K562 (cell line): Measurements from ENCODE around the gene ATG12.

Experiments used
- ELF4 ChIP-seq: fragments of 450-650 bp; formaldehyde crosslinking; IDR thresholded peaks from 2 replicates; pipeline ENCODE4 v1.4.0; 2022; ENCODE audit warnings: missing genetic modification characterization
- EZH2 ChIP-seq: IDR thresholded peaks from 2 replicates; pipeline ENCODE4 v1.6.1; 2012; ENCODE audit warnings: low read depth, mild to moderate bottlenecking, inconsistent platforms, low read length, borderline replicate concordance
- GATA2 ChIP-seq: sonication (generic); formaldehyde crosslinking; IDR thresholded peaks from 2 replicates; pipeline ENCODE4 v1.4.0; 2020; ENCODE audit warnings: mild to moderate bottlenecking, missing genetic modification reagents
- JUN ChIP-seq, 2 experiments: sonication (generic) in 1 of 2; formaldehyde crosslinking in 1 of 2; IDR thresholded peaks; 2 replicates each; pipeline versions ENCODE4 v1.6.1 to v1.8.0; 2012 to 2022; ENCODE audit warnings: borderline replicate concordance in 2 of 2, mild to moderate bottlenecking in 2 of 2, improper control_type of control experiment in 1 of 2, low read depth in 1 of 2, low read length in 1 of 2, missing genetic modification reagents in 1 of 2
- JUNB ChIP-seq: fragments of 450-650 bp; formaldehyde crosslinking; conservative IDR thresholded peaks from 2 replicates; pipeline ENCODE4 v1.4.0; 2020; ENCODE audit warnings: mild to moderate bottlenecking
- MECOM ChIP-seq: fragments of 250-450 bp; sonication (Bioruptor Pico); IDR thresholded peaks from 2 replicates; pipeline ENCODE4 v1.8.0; 2022; ENCODE audit warnings: inconsistent platforms
- POLR2A ChIP-seq: fragments of 450-650 bp; conservative IDR thresholded peaks from 2 replicates; pipeline ENCODE4 v1.6.1; 2016
- ZC3H4 ChIP-seq: sonication (generic); formaldehyde crosslinking; IDR thresholded peaks from 2 replicates; pipeline ENCODE4 v1.9.0; 2021; ENCODE audit warnings: missing genetic modification reagents, borderline replicate concordance
- ZNF174 ChIP-seq: fragments of 250-450 bp; sonication (Bioruptor Pico); IDR thresholded peaks from 2 replicates; pipeline ENCODE4 v1.4.0; 2020; ENCODE audit warnings: mild to moderate bottlenecking
- ZNF551 ChIP-seq: fragments of 250-450 bp; sonication (Bioruptor Pico); IDR thresholded peaks from 2 replicates; pipeline ENCODE4 v1.5.0; 2021; ENCODE audit warnings: mild to moderate bottlenecking, moderate library complexity
- TF ChIP-seq, protein P1 (sequence below), 3 experiments: IDR thresholded peaks in 2 of 3; conservative IDR thresholded peaks in 1 of 3; 2 replicates each; pipeline ENCODE4 v1.5.1; 2011 to 2012; ENCODE audit warnings: low read length in 3 of 3, mild to moderate bottlenecking in 3 of 3, control low read depth in 2 of 3, improper control_type of control experiment in 1 of 3, inconsistent platforms in 1 of 3, low read depth in 1 of 3, mixed read lengths in 1 of 3, moderate library complexity in 1 of 3; ENCODE audit not compliant: insufficient read depth in 2 of 3
- TF ChIP-seq, protein P2 (sequence below): fragments of 450-650 bp; IDR thresholded peaks from 2 replicates; pipeline ENCODE4 v1.6.1; 2016; ENCODE audit warnings: antibody characterized with exemption

DNA sequence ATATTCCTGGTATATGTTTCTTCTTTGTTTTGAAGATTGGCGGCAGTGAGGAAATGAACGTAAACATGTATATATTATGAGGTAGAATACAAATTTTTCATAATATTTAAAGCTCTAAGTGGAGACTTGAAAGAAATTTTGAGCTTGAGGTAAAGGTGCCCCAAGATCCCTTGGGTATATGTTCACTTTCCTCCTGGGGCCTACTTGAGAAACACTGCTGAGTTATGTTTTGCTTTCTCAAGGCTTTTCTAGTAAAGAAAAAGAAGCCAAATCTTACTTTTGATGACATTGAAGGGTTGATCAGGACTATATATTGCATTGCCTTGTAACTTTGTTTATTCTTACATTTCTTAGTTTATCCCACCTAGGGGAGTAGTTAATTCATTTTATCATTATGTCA, 31.1 kb upstream of the ATG12 start:
- TF ChIP-seq ZC3H4 (CRISPR knock-in tag) (no peak), ELF4 (CRISPR knock-in tag) (no peak), JUNB (CRISPR knock-in tag) (no peak), POLR2A (no peak), ZNF551 (CRISPR knock-in tag) (no peak), EZH2 (no peak), GATA2 (CRISPR knock-in tag) (no peak), MECOM (CRISPR knock-in tag) (no peak), ZNF174 (CRISPR knock-in tag) (no peak), JUN (IDR thresholded peaks at IDR 0.05; ENCODE audit: borderline replicate concordance, low read depth, low read length) (no peak), JUN (CRISPR knock-in tag; IDR thresholded peaks at IDR 0.05; ENCODE audit: borderline replicate concordance) (no peak)
- TF ChIP-seq, protein P1, sequence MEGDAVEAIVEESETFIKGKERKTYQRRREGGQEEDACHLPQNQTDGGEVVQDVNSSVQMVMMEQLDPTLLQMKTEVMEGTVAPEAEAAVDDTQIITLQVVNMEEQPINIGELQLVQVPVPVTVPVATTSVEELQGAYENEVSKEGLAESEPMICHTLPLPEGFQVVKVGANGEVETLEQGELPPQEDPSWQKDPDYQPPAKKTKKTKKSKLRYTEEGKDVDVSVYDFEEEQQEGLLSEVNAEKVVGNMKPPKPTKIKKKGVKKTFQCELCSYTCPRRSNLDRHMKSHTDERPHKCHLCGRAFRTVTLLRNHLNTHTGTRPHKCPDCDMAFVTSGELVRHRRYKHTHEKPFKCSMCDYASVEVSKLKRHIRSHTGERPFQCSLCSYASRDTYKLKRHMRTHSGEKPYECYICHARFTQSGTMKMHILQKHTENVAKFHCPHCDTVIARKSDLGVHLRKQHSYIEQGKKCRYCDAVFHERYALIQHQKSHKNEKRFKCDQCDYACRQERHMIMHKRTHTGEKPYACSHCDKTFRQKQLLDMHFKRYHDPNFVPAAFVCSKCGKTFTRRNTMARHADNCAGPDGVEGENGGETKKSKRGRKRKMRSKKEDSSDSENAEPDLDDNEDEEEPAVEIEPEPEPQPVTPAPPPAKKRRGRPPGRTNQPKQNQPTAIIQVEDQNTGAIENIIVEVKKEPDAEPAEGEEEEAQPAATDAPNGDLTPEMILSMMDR (IDR thresholded peaks at IDR 0.05 in 2 of 3, conservative IDR thresholded peaks at IDR 0.05 in 1 of 3; ENCODE audit: insufficient read depth in 2 of 3, low read depth in 1 of 3, low read length in 3 of 3): no peak
- TF ChIP-seq, protein P2, sequence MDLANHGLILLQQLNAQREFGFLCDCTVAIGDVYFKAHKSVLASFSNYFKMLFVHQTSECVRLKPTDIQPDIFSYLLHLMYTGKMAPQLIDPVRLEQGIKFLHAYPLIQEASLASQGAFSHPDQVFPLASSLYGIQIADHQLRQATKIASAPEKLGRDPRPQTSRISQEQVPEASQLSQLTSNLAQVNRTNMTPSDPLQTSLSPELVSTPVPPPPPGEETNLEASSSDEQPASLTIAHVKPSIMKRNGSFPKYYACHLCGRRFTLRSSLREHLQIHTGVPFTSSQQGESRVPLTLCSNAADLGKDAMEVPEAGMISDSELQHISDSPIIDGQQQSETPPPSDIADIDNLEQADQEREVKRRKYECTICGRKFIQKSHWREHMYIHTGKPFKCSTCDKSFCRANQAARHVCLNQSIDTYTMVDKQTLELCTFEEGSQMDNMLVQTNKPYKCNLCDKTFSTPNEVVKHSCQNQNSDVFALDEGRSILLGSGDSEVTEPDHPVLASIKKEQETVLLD: no peak
